Activated naive CD4-positive, alpha-beta T cell treated with anti-CD3 and anti-CD28 coated beads, Interleukin-2, amount 50 U/mL, for 72 hours (primary cell): ENCODE results near the gene MGLL. TPM values are rescaled to one million over a fixed set of nuclear protein-coding genes. Genes with fewer than 3 reads are reported as not detected.

Experiments
- ATAC-seq, 2 donors: fragments of 150-1000 bp; cut with Tn5 transposase; 2 replicates each; pipeline ENCODE4 v1.10.0; 2021; ENCODE audit warnings: mild to moderate bottlenecking in 2 of 2, moderate library complexity in 2 of 2
- DNase-seq, 2 donors: peaks; one replicate each; pipeline ENCODE4 v3.0.0; 2021 to 2022; ENCODE audit warnings: low spot score in 2 of 2
- H3K27ac Mint-ChIP-seq, 2 donors: one replicate each; pipeline ENCODE4 v1.8.0; 2022; ENCODE audit warnings: mild to moderate bottlenecking in 2 of 2, mixed read lengths in 2 of 2
- H3K36me3 Mint-ChIP-seq, 2 donors: one replicate each; pipeline ENCODE4 v1.8.0; 2022; ENCODE audit warnings: mixed read lengths in 2 of 2
- H3K9me3 Mint-ChIP-seq, 2 donors: one replicate each; pipeline ENCODE4 v1.8.0; 2022; ENCODE audit warnings: mixed read lengths in 2 of 2
- total RNA-seq, 2 donors: library from RNA; stranded (reverse); gene quantifications; one replicate each; pipeline ENCODE4 v1.2.3, GENCODE V29; 2022

Gene MGLL
- total RNA-seq, 2 donors from 2014 or later = 0.14 to 0.29 TPM

DNA sequence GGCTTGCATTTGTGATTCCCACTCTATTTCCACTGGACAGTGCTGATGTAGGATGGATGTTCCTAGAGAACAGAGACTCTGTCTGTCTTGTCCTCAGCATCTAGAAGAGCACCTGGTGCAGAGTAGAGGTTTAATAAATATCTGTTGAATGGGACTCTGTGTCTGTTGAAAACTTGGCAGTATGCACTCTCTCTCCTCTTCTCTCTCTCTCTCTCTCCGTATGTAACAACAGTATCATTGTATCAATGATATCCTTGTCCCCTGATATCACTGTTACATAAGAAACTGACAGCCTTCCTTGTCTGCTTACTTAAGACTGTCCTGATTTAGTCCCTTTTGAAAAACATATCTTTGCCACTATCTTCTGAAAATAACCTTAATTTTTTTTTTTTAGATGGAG, 24.3 kb upstream of the MGLL start:
- ATAC-seq (no peak), DNase-seq (no peak)
- Mint-ChIP-seq H3K9me3 (no peaks in the 10 kb centered on the region), H3K27ac (no peak overlapping the region), H3K36me3 (no peaks in the 10 kb centered on the region)

DNA sequence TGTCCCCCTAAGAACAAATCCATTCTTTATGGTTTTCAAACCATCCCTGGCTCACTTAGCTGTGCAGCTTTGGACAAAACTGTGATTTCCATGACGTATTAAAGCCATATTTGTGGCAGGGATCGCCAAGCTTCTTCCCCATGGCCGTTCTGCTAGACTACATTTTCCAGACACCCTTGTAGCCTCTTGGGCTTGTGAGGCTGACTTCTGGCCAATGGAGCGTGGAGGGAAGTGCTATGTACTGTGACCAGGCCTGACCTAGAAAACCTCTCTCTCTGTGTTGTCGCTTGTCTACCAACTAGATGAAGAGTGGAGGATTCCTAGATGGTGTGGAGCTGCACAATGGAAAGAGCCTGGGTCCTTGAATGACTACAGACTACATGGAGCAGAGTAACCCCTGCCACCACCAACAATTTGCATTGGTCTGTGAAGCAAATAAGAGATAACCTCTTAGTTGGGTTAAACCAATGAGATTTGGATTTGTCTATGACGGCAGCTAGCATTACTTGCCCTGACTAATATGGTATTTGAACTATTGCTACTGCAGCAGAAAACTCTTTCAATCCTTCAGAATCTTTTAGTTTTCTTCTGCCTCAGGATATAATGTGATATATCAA, 22.1 kb upstream of the MGLL start:
- Mint-ChIP-seq H3K9me3 (no peaks in the 10 kb centered on the region), H3K36me3 (no peaks in the 10 kb centered on the region), H3K27ac (no peak overlapping the region)
- no peak for ATAC-seq
- no peak for DNase-seq

DNA sequence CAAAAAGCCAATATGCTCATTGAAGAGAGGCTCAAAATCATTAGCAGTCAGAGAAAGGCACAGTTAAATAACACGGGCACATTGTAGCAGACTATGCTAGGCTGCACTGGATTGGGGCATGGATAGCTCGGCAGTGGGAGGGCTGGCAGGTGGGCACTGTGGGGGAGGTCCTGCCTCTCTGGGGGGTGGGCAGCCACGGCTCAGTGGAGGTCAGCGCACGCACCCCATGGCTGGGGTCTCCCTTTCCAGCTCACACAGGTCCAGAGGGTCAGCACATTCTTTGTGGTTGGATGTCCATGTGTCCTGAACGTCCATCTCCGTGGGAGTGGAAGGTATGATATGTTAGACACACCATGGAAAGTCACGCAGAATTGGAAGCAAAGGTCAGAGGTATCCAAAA, 18.4 kb upstream of the MGLL start:
- Mint-ChIP-seq H3K9me3 (no peaks in the 10 kb centered on the region), H3K27ac (no peak overlapping the region), H3K36me3 (no peaks in the 10 kb centered on the region)
- DNase-seq (no peak), ATAC-seq (no peak)

DNA sequence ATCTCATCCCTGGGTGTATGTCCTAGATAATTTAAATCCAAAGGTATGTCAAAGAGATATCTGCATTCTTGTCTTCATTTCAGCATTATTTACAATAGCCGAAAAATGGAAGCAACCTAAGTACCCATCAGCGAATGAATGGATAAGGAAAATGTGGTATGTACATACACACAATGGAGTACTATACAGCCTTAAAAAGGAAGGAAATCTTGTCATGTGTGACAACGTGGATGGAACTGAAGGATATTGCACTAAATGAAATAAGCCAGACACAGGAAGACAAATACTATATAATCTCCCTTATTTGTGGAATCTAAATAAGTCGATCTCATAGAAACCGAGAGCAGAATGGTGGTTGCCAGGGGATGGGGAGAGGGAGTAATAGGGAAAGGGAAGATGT, 16.8 kb upstream of the MGLL start:
- no peak for DNase-seq
- Mint-ChIP-seq H3K9me3 (no peaks in the 10 kb centered on the region), H3K27ac (no peak overlapping the region), H3K36me3 (no peaks in the 10 kb centered on the region)
- ATAC-seq = no peak

DNA sequence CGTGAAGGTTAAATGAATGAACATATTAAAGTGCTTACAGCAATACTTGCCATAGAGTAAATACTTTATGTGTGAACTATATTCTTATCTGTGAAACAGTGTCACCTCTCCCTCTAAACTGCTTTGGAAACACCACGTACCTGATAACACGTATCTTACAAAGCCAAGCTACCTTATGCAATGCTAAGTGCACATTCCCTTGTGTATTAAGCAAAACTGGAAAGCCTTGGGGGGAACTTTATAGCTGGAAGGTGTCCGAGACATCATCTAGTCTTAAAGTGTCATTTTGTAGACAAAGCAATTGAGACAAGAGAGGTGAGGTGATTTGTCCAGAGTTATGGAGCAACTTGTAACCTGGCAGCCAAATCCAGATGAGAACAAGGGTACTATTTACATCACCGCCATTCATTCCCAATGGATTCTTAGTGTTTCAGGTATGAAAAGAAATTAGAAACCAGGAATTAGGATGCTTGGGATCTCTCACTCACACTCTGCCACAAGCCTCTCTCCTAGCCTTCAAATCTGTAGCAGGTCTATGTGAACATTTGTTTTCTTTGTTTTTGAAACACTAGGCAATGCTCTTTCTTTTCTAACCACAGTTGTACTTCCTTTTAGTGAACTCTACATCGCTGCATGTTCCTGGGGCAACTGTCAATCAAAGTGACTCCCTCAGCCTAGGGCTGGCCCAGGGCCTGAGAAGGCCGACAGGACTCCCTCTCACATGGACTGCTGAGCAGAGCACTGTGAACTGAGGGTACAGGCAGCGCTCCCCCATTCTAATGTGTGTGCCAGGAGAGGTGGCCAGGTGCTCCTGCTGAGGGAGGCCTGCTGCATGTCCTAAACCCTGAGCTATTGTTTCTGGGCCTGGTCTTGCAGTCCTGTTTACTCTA, 13.9 kb upstream of the MGLL start:
- ATAC-seq = no peak
- peaks cover 0 to 5% of the 10 kb centered on the region in 2 donors for H3K36me3 Mint-ChIP-seq

DNA sequence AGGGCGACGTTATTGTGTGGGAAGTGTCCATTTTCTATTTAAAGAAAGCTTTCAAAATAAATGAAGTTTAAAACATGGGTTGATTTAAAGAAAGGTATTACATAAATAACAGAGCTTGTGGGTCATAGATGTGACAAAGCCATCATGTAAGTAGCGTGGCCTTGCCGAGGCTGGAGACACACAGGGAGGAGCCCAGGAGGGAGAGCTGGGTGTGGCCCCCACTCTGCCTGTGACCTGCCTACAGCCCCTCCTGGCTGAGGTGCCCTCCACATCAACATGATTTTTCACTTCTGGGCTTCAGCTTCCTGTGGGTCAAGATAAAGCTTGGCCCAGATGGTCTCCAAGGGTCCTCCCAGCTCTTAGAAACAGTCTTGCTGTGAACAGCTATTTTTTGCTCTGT, 12.5 kb upstream of the MGLL start:
- ATAC-seq (no peak), DNase-seq (no peak)
- peaks cover 6 to 20% of the 10 kb centered on the region in 2 donors for H3K36me3 Mint-ChIP-seq
- H3K9me3 Mint-ChIP-seq = peaks cover 13 to 16% of the 10 kb centered on the region in 2 donors
- H3K27ac Mint-ChIP-seq = no peak overlapping the region

More for the DNA sequence above, 13.9 kb upstream of the MGLL start:
- DNase-seq = no peak
- Mint-ChIP-seq H3K27ac (no peak overlapping the region), H3K9me3 (peaks cover 0 to 6% of the 10 kb centered on the region in 2 donors)

DNA sequence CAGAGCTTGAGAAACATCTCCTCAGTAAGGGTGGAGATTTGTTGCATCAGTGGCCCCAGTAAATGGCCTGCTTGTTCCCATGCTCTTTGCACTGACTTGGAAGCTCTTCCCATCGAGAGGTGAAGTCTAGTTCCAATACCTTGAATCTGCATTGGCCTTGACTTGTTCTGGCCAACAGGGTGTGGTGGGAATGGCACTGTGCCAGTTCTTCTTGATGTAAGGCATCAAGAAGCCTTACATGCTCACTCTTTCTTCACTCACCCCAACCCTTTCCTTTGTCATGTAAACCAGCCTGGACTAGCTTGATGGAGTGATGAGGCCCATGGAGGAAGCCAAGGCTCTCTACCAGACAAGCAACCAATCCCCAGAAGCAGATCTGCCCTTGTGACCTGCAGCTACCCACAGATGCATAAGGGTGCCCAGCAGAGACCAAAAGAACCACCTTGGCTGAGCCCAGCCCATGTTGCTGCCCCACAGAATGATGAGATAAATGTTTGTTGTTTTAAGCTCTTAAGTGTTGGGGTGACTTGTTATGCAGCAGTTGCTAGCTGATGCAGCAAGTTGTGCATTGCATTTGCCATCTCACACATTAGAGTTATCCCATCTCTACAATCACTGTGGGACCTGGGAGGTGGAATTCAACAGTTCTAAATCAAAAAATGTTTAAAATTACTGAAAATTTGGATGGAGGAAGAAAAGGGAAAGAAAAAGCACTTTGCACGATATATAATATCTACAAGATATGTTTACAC, 11.1 kb upstream of the MGLL start:
- DNase-seq (no peak), ATAC-seq (no peak)
- Mint-ChIP-seq H3K27ac (no peak overlapping the region), H3K9me3 (peaks cover 14 to 22% of the 10 kb centered on the region in 2 donors), H3K36me3 (peaks cover 17 to 25% of the 10 kb centered on the region in 2 donors)

DNA sequence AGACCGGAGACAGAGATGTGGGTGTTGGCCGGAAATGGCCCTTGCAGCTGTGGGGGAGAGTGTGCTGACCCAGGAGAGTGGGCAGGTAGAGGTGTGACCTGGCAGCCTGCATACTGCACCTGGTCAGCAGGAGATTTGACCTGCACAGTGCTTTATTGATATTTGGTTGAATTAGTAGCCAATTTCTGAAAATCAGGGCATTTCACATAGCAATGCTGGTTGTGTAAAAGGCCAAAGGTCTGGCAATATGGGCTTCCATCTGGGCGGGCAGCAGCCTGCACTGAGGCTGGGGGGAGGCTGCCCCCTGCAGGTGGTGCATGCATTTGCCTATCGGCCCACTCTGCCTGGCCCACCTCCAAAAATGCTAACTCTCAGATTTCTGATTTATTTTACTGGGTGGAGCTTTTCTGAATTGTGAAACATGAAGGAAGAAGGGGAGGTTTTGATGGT, 9.4 kb upstream of the MGLL start:
- ATAC-seq (peak in 1 of 2 donors; percentile 57), DNase-seq (peak in 1 of 2 donors; percentile 45)
- Mint-ChIP-seq H3K36me3 (peaks cover 24 to 30% of the 10 kb centered on the region in 2 donors), H3K9me3 (peaks cover 19 to 28% of the 10 kb centered on the region in 2 donors), H3K27ac (no peak overlapping the region)

DNA sequence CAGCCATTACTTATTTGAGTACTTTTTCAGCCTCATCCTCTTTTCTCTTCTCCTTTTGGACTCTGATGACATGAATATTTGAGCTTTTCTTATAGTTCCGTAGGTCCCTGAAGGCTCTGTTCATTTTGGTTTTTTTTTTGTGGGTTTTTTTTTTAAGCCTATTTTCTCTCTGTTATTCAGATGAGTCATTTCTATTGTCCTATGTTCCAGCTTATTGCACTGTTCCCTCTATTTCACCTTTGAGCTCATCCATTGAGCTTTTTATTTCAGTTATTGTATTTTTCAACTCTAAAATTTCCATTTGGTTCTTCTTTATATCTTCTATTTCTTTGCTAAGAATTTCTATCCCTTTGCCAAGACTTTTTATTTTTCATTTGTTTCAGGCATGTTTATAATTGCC, 7.2 kb upstream of the MGLL start:
- no peak overlapping the region for H3K27ac Mint-ChIP-seq
- H3K36me3 Mint-ChIP-seq = peaks cover 29 to 30% of the 10 kb centered on the region in 2 donors
- DNase-seq (no peak), ATAC-seq (no peak)
- H3K9me3 Mint-ChIP-seq = peaks cover 19 to 33% of the 10 kb centered on the region in 2 donors

DNA sequence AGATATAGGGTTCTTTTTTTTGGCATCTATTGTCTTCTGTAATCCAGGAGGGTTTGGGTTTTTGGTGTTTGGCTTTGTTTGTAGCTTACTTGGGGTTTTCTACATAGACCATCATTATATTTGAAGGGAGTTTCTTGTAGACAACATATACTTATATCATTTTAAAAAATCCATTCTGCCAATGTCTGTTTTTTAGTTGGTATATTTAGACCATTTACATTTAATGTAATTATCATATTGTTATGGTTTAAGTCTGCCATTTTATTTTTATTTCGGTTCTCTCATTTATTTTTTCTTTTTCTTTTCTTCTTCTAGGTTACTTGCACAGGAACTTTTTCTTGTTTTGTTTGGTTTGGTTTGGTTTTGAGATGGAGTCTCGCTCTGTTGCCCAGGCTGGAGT, 5.5 kb upstream of the MGLL start:
- Mint-ChIP-seq H3K36me3 (peaks cover 29 to 30% of the 10 kb centered on the region in 2 donors), H3K27ac (no peak overlapping the region), H3K9me3 (peaks cover 19 to 28% of the 10 kb centered on the region in 2 donors)
- no peak for ATAC-seq
- no peak for DNase-seq

DNA sequence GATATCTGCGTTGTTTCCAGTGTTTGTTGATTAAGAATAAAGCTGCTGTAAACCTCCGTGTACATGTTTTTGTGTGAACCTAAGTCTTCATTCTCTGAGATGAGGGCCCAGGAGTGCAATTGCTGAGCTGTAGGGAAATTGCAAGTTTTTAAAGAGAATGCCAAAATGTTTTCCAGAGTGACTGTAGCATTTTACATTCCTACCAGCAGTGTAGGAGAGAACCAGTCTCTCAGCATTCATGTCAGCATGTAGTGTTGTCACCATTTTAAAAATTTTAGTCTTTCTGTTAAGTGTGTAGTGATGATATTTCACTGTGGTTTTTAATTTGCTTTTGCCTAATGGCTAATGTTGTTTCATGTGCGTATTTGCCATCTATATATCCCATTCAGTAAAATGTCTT, 3.4 kb upstream of the MGLL start:
- no peak overlapping the region for H3K27ac Mint-ChIP-seq
- DNase-seq (no peak), ATAC-seq (no peak)
- H3K9me3 Mint-ChIP-seq = peaks cover 16 to 27% of the 10 kb centered on the region in 2 donors
- peaks cover 20 to 29% of the 10 kb centered on the region in 2 donors for H3K36me3 Mint-ChIP-seq

DNA sequence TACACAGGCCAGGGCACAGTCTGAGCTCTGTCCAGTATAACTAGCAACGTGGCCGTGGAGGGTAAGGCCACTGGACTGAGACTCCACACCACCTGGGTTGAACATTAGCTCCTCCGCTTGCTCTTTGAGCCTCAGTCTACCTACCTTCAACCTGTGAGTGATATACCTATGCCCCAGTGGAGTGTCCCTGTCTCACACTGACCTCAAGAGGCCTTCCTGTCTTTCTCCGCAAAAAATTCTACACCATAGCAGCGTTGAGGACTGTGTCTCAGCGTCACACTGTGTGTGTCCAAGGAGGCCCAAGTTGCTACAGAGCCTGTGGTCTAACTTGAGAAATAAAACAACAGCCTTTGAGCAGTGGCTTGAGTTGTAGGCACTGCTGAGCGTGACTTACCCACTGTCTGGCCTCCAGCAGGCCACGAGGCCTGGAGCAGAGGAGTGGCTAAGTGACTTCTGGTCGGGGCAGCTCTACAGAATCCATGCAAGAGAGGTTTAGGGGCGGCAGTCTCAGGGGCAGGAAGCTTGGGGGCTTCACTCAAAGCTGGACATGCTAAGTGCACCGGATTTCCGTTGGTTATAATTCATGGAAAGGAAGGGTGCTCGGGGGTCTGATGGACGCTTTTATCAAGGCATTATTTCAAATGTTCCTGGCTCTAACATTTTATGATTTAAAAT, 2.0 kb upstream of the MGLL start:
- ATAC-seq (no peak), DNase-seq (no peak)
- Mint-ChIP-seq H3K27ac (no peak overlapping the region), H3K9me3 (peaks cover 5 to 12% of the 10 kb centered on the region in 2 donors), H3K36me3 (peaks cover 6 to 18% of the 10 kb centered on the region in 2 donors)

DNA sequence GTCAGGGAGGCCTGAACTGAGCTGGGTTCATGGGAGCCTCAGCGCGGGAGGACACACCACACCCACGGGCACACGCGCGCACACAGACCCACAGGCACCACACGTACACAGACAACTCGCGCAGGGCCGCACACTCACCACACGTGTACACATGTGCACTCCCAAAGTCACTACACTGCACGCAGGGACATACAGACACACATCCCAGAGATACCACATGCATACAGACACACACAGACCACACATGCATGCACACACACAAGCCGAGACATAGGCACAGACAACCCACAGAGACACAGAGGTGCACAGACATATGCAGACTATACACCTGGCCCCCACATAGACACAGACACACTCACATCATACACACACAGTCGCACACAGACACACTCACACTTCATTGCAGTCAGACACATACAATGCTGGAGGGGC, 1.1 kb upstream of the MGLL start:
- H3K36me3 Mint-ChIP-seq = peaks cover 5 to 11% of the 10 kb centered on the region in 2 donors
- DNase-seq = no peak
- ATAC-seq = peak in 1 of 2 donors; percentile 26
- H3K9me3 Mint-ChIP-seq = peaks cover 5 to 11% of the 10 kb centered on the region in 2 donors
- no peak overlapping the region for H3K27ac Mint-ChIP-seq

DNA sequence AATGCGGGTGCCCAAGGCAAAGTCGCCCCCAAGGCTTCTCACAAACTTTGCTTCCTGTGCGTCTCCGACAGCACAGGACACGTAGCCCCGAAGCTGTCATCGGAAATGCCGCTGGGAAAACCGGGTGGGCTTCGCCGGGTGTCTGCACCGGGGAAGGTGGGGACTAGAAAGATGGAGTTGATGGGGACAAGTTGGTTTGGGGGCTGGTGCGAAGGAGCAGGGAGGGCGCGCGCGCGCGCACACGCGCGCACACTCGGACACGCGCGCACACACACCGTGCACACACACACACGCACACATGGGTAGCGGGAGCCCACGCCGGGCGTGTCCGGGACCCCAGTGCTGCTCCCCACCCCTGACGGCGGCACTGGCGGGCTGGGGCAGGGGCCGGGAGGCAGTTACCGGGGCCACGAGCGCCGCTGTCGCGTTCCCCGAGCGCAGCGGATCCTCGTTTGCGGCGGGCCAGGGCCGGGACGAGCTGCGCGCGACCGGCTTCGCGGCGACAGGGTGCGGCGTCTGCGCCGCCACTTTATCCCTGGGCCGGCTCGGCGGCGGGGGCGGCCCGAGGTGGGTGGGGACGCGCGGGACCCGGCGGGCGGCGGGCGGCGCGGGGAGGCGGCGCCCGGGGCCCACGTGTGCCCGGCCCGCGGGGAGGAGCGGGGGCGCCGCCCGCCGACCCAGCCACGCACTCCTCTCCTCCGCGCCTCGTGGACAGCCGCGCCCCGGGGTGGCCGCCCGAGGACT, 539 bp upstream of the MGLL start:
- Mint-ChIP-seq H3K27ac (peak overlapping the region in 1 of 2 donors; percentile 29), H3K9me3 (peaks cover 0 to 8% of the 10 kb centered on the region in 2 donors), H3K36me3 (peaks cover 0 to 5% of the 10 kb centered on the region in 2 donors)
- ATAC-seq (peak; percentile 33 to 60), DNase-seq (peak in 1 of 2 donors; percentile 18)

DNA sequence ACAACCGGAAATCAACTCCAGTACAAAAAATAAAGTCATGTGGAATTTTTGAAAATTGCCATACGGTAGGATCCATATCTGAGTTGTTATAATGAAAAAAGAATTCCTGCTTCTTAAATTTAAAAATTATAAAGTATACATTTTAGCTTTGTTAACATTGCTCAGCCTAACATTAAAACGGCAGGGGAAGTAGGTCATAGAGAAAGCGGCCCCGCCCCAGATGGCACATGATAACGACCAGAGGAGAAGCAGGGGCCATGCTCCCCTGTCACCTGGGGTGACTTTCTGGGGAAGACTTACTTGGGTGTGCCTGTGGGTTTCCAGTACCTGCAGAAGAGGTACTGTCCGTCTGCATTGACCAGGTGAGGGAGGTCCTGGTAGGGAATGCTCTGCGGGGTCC, 921 bp downstream of the MGLL start:
- ATAC-seq = no peak
- H3K36me3 Mint-ChIP-seq = peaks cover 0 to 2% of the 10 kb centered on the region in 2 donors
- no peak for DNase-seq
- no peak overlapping the region for H3K27ac Mint-ChIP-seq
- H3K9me3 Mint-ChIP-seq = peaks cover 0 to 2% of the 10 kb centered on the region in 2 donors

DNA sequence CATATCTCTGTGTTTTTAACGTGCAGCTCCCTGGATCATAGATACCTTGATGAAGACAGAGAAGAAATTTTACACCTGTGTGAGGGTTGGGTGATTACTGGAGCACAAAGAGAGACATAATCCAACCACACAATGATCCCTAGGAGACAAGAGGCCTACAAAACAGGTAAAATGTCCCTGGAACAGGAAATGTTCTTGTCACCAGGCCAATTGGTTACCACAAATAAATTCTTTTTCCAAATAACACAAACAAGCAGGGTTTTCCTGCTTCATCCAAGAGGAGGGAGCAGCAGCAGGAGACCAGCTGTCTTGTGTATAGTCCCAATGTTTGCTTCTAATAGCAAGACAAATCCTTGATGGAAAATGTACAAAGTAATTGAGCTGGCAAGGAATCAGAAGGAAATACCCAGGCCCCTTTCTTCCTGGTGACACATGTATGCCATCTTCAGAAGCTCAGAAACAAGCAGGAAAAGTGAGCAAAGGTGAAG, 1.4 kb downstream of the MGLL start:
- Mint-ChIP-seq H3K27ac (no peak overlapping the region), H3K36me3 (no peaks in the 10 kb centered on the region), H3K9me3 (no peaks in the 10 kb centered on the region)
- DNase-seq = no peak
- ATAC-seq = no peak
